GM19467 (cell line): ENCODE data around the gene CACNA1C.

Experiments used
- ATAC-seq: cut with Tn5 transposase; IDR thresholded peaks from one replicate; pipeline ENCODE4 v1.9.1; 2021; ENCODE audit warnings: mild to moderate bottlenecking, moderate library complexity; ENCODE audit not compliant: unreplicated experiment

The CACNA1C gene

GRCh38 chr12:2461046-2461445 is 408.3 kb downstream of the CACNA1C start:
- ATAC-seq: no peak

GRCh38 chr12:2461645-2462044 is 408.9 kb downstream of the CACNA1C start:
- ATAC-seq: no peak

- no peak for ATAC-seq
Measured at GRCh38 chr12:2462087-2462486, 409.3 kb downstream of the CACNA1C start.

- ATAC-seq: no peak
Measured at GRCh38 chr12:2463719-2464118, 410.9 kb downstream of the CACNA1C start.

GRCh38 chr12:2465681-2466080 is 412.9 kb downstream of the CACNA1C start:
- no peak for ATAC-seq

- ATAC-seq: no peak
Measured at GRCh38 chr12:2466211-2466610, 413.4 kb downstream of the CACNA1C start.

- ATAC-seq: no peak
Measured at GRCh38 chr12:2467447-2468195, 414.8 kb downstream of the CACNA1C start.

GRCh38 chr12:2475984-2476383 is 423.2 kb downstream of the CACNA1C start:
- ATAC-seq: no peak

GRCh38 chr12:2477009-2477766 is 424.4 kb downstream of the CACNA1C start:
- no peak for ATAC-seq

GRCh38 chr12:2479851-2480535 is 427.2 kb downstream of the CACNA1C start:
- ATAC-seq: no peak

- ATAC-seq: no peak
Measured at GRCh38 chr12:2481346-2481745, 428.6 kb downstream of the CACNA1C start.

- no peak for ATAC-seq
Measured at GRCh38 chr12:2481951-2482350, 429.2 kb downstream of the CACNA1C start.

GRCh38 chr12:2482938-2483660 is 430.3 kb downstream of the CACNA1C start:
- no peak for ATAC-seq

GRCh38 chr12:2483713-2484112 is 430.9 kb downstream of the CACNA1C start:
- no peak for ATAC-seq

GRCh38 chr12:2484141-2484776 is 431.5 kb downstream of the CACNA1C start:
- no peak for ATAC-seq

- ATAC-seq: no peak
Measured at GRCh38 chr12:2485681-2486080, 432.9 kb downstream of the CACNA1C start.

GRCh38 chr12:2486796-2487195 is 434.0 kb downstream of the CACNA1C start:
- no peak for ATAC-seq

- no peak for ATAC-seq
Measured at GRCh38 chr12:2487278-2487677, 434.5 kb downstream of the CACNA1C start.

- no peak for ATAC-seq
Measured at GRCh38 chr12:2488131-2488530, 435.3 kb downstream of the CACNA1C start.

GRCh38 chr12:2488596-2488995 is 435.8 kb downstream of the CACNA1C start:
- ATAC-seq: no peak

GRCh38 chr12:2489275-2489674 is 436.5 kb downstream of the CACNA1C start:
- ATAC-seq: no peak
